BJ (cell line): ENCODE results near the gene TMEM258. TPM values are rescaled to one million over a fixed set of nuclear protein-coding genes. Genes with fewer than 3 reads are reported as not detected.

ENCODE experiments used
- CTCF ChIA-PET: fragments of 350-600 bp; formaldehyde crosslinking; extraction: SDS; loops from one replicate; lab custom pipeline; 2021; ENCODE audit warnings: antibody characterized with exemption, inconsistent platforms; lab: Yijun Ruan, JAX
- POLR2A ChIA-PET: fragments of 300-600 bp; sonication (Branson Sonifier 250); formaldehyde crosslinking; extraction: SDS; loops from one replicate; lab custom pipeline; 2021; ENCODE audit warnings: antibody characterized with exemption; lab: Charles Lee
- DNase-seq: peaks from one replicate; pipeline ENCODE4 v3.0.0-alpha.2; 2011; ENCODE audit warnings: low read depth
- H3K27me3 ChIP-seq: 2 replicates; pipeline ENCODE4 v1.6.0; 2011; ENCODE audit warnings: low read length; ENCODE audit not compliant: control insufficient read depth, insufficient read depth
- H3K36me3 ChIP-seq: 2 replicates; pipeline ENCODE4 v1.5.1; 2011; ENCODE audit warnings: low read length; ENCODE audit not compliant: control insufficient read depth, insufficient read depth
- H3K4me3 ChIP-seq: 2 replicates; pipeline ENCODE4 v1.5.1; 2011; ENCODE audit warnings: low read depth, mild to moderate bottlenecking, control low read depth, low read length
- polyA plus RNA-seq: library from polyadenylated mRNA; depleted of rRNA; stranded (reverse); fragments of >200 nt; gene quantifications from 2 replicates; pipeline ENCODE4 v1.2.3, GENCODE V29; 2011
- TF ChIP-seq, protein P1 (sequence below): IDR thresholded peaks from 2 replicates; pipeline ENCODE4 v1.5.1; 2011; ENCODE audit warnings: low read depth, mild to moderate bottlenecking, control low read depth, inconsistent platforms, low read length, moderate library complexity; ENCODE audit not compliant: insufficient read depth

TMEM258 gene
- polyA plus RNA-seq, 1 experiment, result 371 TPM

DNA sequence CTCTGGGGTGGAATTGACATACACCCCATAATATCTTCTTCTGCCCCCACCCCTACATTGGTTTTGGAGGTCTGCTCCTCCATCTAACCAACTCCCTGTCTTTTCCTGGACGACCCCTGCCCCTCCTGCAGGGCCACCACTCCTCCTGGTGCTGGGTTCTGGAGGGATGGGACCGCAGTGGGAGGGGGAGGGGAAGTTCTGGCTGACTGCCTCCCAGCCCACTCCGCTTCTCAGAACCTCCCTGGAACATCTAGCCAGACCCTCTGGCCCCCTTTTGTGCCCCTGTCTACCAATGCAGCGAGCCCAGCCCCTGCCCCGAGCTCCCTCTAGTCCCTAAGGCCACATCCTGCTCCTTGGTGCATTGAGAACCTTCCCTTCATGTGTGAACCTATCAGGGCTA lies 38.7 kb downstream of the TMEM258 start:
- TF ChIP-seq, protein P1, sequence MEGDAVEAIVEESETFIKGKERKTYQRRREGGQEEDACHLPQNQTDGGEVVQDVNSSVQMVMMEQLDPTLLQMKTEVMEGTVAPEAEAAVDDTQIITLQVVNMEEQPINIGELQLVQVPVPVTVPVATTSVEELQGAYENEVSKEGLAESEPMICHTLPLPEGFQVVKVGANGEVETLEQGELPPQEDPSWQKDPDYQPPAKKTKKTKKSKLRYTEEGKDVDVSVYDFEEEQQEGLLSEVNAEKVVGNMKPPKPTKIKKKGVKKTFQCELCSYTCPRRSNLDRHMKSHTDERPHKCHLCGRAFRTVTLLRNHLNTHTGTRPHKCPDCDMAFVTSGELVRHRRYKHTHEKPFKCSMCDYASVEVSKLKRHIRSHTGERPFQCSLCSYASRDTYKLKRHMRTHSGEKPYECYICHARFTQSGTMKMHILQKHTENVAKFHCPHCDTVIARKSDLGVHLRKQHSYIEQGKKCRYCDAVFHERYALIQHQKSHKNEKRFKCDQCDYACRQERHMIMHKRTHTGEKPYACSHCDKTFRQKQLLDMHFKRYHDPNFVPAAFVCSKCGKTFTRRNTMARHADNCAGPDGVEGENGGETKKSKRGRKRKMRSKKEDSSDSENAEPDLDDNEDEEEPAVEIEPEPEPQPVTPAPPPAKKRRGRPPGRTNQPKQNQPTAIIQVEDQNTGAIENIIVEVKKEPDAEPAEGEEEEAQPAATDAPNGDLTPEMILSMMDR, result no peak
- CTCF ChIA-PET, result interaction anchor here (0.7 to 2.1 kb wide), 12 partner anchors 8 to 354 kb away, joined by 3 to 5 read pairs (median 3); no protein-coding TSS in a partner anchor
- POLR2A ChIA-PET, result no interaction called here
- Histone ChIP-seq H3K36me3 (no peaks in the 10 kb centered on the region), H3K27me3 (no peaks in the 10 kb centered on the region; the same call in 1 of the 2 replicates), H3K4me3 (no peak overlapping the region)
- DNase-seq, result no peak

DNA sequence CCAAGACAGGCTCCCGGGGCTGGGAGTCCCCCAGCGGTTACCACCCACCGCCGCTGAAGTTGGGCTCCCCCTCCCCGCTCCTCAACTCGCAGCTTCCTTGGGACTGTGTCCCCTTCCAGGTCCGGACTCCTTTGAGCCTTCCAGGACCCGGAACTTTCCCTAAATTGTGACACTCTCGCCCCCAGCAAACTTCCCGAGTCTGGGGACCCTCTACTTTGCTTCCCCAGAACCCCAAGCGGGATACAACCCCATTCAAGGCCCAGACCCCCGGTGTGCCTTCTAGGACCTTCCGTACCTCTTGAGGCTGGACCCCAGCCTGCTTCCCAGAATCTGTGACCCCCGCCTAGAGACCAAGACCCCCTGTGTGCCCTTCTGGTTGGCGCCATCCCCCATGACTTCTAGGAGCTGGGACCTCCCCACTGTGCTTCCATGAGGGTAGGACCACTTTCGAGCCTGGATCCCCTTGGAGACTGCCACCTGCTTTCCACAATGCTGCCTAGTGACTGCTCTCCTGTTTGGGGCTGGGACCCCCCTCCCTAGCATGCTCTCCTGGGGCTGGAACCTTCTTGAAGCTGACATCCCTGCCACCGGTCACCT lies 39.4 kb downstream of the TMEM258 start:
- no peaks in the 10 kb centered on the region; the same call in 1 of the 2 replicates for H3K27me3 ChIP-seq
- POLR2A ChIA-PET, result no interaction called here
- DNase-seq, result no peak
- H3K4me3 ChIP-seq, result peak overlapping the region; percentile 25
- H3K36me3 ChIP-seq, result no peaks in the 10 kb centered on the region
- TF ChIP-seq, protein P1, result no peak
- CTCF ChIA-PET, result interaction anchor here (0.7 to 2.1 kb wide), 13 partner anchors 8 to 355 kb away, joined by 3 to 5 read pairs (median 3); no protein-coding TSS in a partner anchor

DNA sequence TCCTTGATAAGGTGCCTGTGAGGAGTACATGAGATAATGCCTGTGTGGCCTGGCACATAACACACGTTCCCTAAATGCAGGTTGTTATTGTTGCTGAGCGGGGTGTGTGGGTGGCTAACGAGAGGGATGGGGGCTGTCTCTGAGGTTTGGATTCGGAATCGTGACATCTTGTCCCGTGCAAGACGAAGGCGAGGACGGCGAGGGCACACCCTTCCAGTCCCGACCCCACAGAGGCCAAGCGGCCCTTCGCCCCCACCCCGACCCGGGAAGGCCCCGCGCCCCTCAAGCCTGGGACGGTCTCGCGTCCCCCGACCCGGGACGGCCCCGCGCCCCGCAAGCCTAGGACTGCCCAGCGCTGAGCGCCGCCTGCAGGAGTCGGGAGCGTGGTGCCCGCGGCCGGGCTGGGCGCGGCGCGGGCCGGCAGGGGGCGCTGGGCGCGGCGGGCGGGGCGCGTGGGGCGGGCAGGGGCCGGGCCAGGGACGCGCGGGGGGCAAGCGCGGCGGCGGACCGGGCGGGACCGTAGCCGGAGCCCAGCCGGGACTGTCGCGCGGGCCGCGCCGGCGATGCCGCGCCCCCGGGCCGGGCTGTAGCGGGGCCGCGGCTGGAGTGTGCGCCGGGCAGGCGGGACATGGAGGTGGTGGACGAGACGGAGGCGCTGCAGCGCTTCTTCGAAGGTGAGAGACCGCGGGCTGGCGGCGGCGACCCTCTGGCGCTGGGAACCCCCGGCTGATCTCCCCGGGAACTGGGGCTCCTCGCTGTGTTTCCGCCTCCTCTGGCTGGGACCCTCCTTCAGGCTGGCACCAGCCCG lies 40.1 kb downstream of the TMEM258 start, which contains the start of gene MYRF:
MYRF (plus strand) TSS at position 520 of the 808 bp plus-strand sequence; CDS start at position 629, 109 bp downstream.
- H3K4me3 ChIP-seq, result peak within 1 kb of the TSS; percentile 39
- DNase-seq, result no peak
- ChIA-PET CTCF (interaction anchor here (0.8 to 6.5 kb wide), 11 partner anchors 9 to 356 kb away, joined by 3 to 68 read pairs (median 4); no protein-coding TSS in a partner anchor), POLR2A (no interaction called here)
- TF ChIP-seq, protein P1, result peak; percentile 32
- H3K36me3 ChIP-seq, result no peaks in the 10 kb centered on the region
- no peaks in the 10 kb centered on the region; the same call in 1 of the 2 replicates for H3K27me3 ChIP-seq

DNA sequence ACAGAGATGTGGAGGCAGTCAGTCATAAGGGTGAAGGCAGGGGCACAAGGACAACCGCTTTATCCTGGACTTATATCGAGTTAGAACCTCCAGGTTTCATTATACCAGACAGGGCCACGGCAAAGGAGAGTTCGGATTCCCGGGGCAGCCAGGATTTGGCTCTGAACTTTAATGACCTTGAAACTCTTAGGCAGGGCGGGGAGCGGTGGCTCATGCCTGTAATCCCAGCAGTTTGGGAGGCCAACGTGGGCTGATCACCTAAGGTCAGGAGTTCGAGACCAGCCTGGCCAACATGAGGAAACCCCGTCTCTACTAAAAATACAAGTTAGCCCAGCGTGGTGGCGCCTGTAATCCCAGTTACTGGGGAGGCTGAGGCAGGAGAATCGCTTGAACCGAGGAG lies 41.0 kb downstream of the TMEM258 start:
- CTCF ChIA-PET, result interaction anchor here (0.7 to 6.6 kb wide), 9 partner anchors 13 to 356 kb away, joined by 3 to 68 read pairs (median 5); partner anchors contain the start of gene DAGLA
- H3K36me3 ChIP-seq, result no peaks in the 10 kb centered on the region
- no peak for DNase-seq
- TF ChIP-seq, protein P1, result no peak
- H3K4me3 ChIP-seq, result no peak overlapping the region
- H3K27me3 ChIP-seq, result no peaks in the 10 kb centered on the region; the same call in 1 of the 2 replicates
- POLR2A ChIA-PET, result no interaction called here
